ENCODE data around the gene GPR107.

GRCh38 chr9:130043654-130044623 is 9.8 kb upstream of the GPR107 start:
- TF ChIP-seq SUZ12 (IDR thresholded peaks at IDR 0.05; ENCODE audit: extremely low read depth, insufficient read depth, insufficient read length) (no peak), YY1 (IDR thresholded peaks at IDR 0.05; ENCODE audit: insufficient read depth, insufficient read length) (no peak), ZNF274 (IDR thresholded peaks at IDR 0.05; ENCODE audit: low read depth, low read length) (no peak)

Data from NT2/D1 (cell line).